ENCODE results near the gene RTRAF. TPM values are rescaled to one million over a fixed set of nuclear protein-coding genes. Genes with fewer than 3 reads are reported as not detected.

RTRAF gene
- total and polyA plus RNA-seq, 12 donors, result 178 to 276 (median 214) TPM

- H3K36me3 ChIP-seq, result peaks cover 0 to 38% (median 6%) of the 10 kb centered on the region in 9 donors
- H3K27ac ChIP-seq, result peak overlapping the region in 9 of 10 donors; percentile 54 to 84 (median 69)
- H3K4me3 ChIP-seq, result peak overlapping the region in 3 of 10 donors; percentile 1 to 20 (median 4)
- peak; percentile 23 to 71 (median 44) for ATAC-seq
- no peak for DNase-seq
- H3K9me3 ChIP-seq, result no peaks in the 10 kb centered on the region
- no peak for TF ChIP-seq CTCF (IDR thresholded peaks at IDR 0.05)
- no peaks in the 10 kb centered on the region for H3K27me3 ChIP-seq
- peaks cover 19 to 88% (median 78%) of the 10 kb centered on the region in 9 donors for H3K4me1 ChIP-seq
- WGBS, 2 donors, result 42 to 54% methylated on average over 7 of the region's 7 CpGs
- intact Hi-C loops (cut with DNase I), result no loop called here
Observed at GRCh38 chr14:52052288-52052943, 63.1 kb downstream of the RTRAF start.

- WGBS, 2 donors, result 32 to 47% methylated on average over 5 of the region's 5 CpGs
- DNase-seq (no peak), ATAC-seq (peak in 4 of 8 donors; percentile 10 to 40 (median 22))
- peak overlapping the region in 2 of 10 donors; percentile 1 to 11 for H3K4me3 ChIP-seq
- peaks cover 16 to 82% (median 72%) of the 10 kb centered on the region in 9 donors for H3K4me1 ChIP-seq
- no peaks in the 10 kb centered on the region for H3K27me3 ChIP-seq
- intact Hi-C loops (cut with DNase I), result no loop called here
- H3K27ac ChIP-seq, result peak overlapping the region in 9 of 10 donors; percentile 54 to 84 (median 69)
- no peak for TF ChIP-seq CTCF (IDR thresholded peaks at IDR 0.05)
- H3K36me3 ChIP-seq, result peaks cover 0 to 44% (median 6%) of the 10 kb centered on the region in 9 donors
- H3K9me3 ChIP-seq, result no peaks in the 10 kb centered on the region
Observed at GRCh38 chr14:52053044-52053443, 63.7 kb downstream of the RTRAF start.

GRCh38 chr14:52054678-52055077 lies 65.3 kb downstream of the RTRAF start:
- TF ChIP-seq CTCF (IDR thresholded peaks at IDR 0.05), result no peak
- H3K4me1 ChIP-seq, result peaks cover 12 to 83% (median 72%) of the 10 kb centered on the region in 9 donors
- WGBS, 2 donors, result 0 to 90% methylated on average over 1 of the region's 1 CpG
- intact Hi-C loops (cut with DNase I), result no loop called here
- H3K4me3 ChIP-seq, result no peak overlapping the region
- DNase-seq (no peak), ATAC-seq (no peak)
- H3K27me3 ChIP-seq, result no peaks in the 10 kb centered on the region
- H3K9me3 ChIP-seq, result no peaks in the 10 kb centered on the region
- peak overlapping the region in 8 of 10 donors; percentile 4 to 84 (median 68) for H3K27ac ChIP-seq
- peaks cover 0 to 60% (median 6%) of the 10 kb centered on the region in 9 donors for H3K36me3 ChIP-seq

GRCh38 chr14:52055167-52055566 lies 65.8 kb downstream of the RTRAF start:
- Histone ChIP-seq H3K27me3 (no peaks in the 10 kb centered on the region), H3K36me3 (peaks cover 0 to 62% (median 6%) of the 10 kb centered on the region in 9 donors), H3K4me3 (no peak overlapping the region), H3K27ac (peak overlapping the region in 4 of 10 donors; percentile 0 to 84 (median 44)), H3K9me3 (no peaks in the 10 kb centered on the region), H3K4me1 (peaks cover 15 to 83% (median 72%) of the 10 kb centered on the region in 9 donors)
- intact Hi-C loops (cut with DNase I), result no loop called here
- 74 to 75% methylated on average over 2 of the region's 2 CpGs for WGBS, 2 donors
- DNase-seq, result no peak
- no peak for TF ChIP-seq CTCF (IDR thresholded peaks at IDR 0.05)
- ATAC-seq, result no peak

All from heart right ventricle (tissue), 16 donors.